Naive thymus-derived CD8-positive, alpha-beta T cell (primary cell): ENCODE data around the gene ABCB9. TPM values are rescaled to one million over a fixed set of nuclear protein-coding genes. Genes with fewer than 3 reads are reported as not detected.

ENCODE experiments used
- ATAC-seq, 2 donors: fragments of 150-1000 bp; cut with Tn5 transposase in 1 of 2; sonication (Bioruptor Pico), chemical (Tn5 transposase) in 1 of 2; 1 replicate in 1 of 2; 2 replicates in 1 of 2; pipeline ENCODE4 v1.10.0; 2021; ENCODE audit warnings: mild to moderate bottlenecking in 2 of 2, moderate library complexity in 2 of 2
- POLR2A ChIA-PET: fragments of 350-600 bp; sonication (Branson Sonifier 250); formaldehyde crosslinking; loops from one replicate; lab custom pipeline; 2021; ENCODE audit warnings: antibody characterized with exemption; lab: Charles Lee
- DNase-seq, 10 donors: peaks; one replicate each; pipeline versions ENCODE4 v3.0.0 to v3.0.0-alpha.2; 2020 to 2022
- H3K27ac Mint-ChIP-seq, 10 donors: one replicate each; pipeline ENCODE4 v1.8.0; 2020 to 2022; ENCODE audit warnings: mild to moderate bottlenecking in 10 of 10, mixed read lengths in 10 of 10, moderate library complexity in 4 of 10, inconsistent platforms in 1 of 10
- H3K27me3 Mint-ChIP-seq, 5 donors: one replicate each; pipeline ENCODE4 v1.8.0; 2021 to 2022; ENCODE audit warnings: mixed read lengths in 5 of 5
- H3K36me3 Mint-ChIP-seq, 3 donors: one replicate each; pipeline ENCODE4 v1.8.0; 2020 to 2022; ENCODE audit warnings: mixed read lengths in 3 of 3, mild to moderate bottlenecking in 2 of 3, inconsistent platforms in 1 of 3
- H3K4me1 Mint-ChIP-seq, 4 donors: one replicate each; pipeline ENCODE4 v1.8.0; 2021 to 2022; ENCODE audit warnings: mixed read lengths in 4 of 4
- H3K4me3 Mint-ChIP-seq, 10 donors: one replicate each; pipeline ENCODE4 v1.8.0; 2020 to 2022; ENCODE audit warnings: mild to moderate bottlenecking in 10 of 10, mixed read lengths in 10 of 10, moderate library complexity in 6 of 10, inconsistent platforms in 1 of 10
- H3K9me3 Mint-ChIP-seq, 9 donors: one replicate each; pipeline ENCODE4 v1.8.0; 2020 to 2022; ENCODE audit warnings: mixed read lengths in 9 of 9, mild to moderate bottlenecking in 3 of 9, inconsistent platforms in 1 of 9, moderate library complexity in 1 of 9
- polyA plus RNA-seq, 3 donors: library from polyadenylated mRNA; unstranded; fragments of 300-500 nt; fragmentation: Illumina TruSeq; gene quantifications; one replicate each; pipeline ENCODE4 v1.2.3, GENCODE V29; 2021
- total RNA-seq, 8 experiments: library from RNA in 2 of 8; stranded (reverse) in 2 of 8; gene quantifications; one replicate each; pipeline ENCODE4 v1.2.3 and lab custom pipeline; 2021 to 2026

Gene ABCB9
- total and polyA plus RNA-seq, 5 experiments from 2014 or later = 0.45 to 7.0 (median 1.4) TPM

DNA sequence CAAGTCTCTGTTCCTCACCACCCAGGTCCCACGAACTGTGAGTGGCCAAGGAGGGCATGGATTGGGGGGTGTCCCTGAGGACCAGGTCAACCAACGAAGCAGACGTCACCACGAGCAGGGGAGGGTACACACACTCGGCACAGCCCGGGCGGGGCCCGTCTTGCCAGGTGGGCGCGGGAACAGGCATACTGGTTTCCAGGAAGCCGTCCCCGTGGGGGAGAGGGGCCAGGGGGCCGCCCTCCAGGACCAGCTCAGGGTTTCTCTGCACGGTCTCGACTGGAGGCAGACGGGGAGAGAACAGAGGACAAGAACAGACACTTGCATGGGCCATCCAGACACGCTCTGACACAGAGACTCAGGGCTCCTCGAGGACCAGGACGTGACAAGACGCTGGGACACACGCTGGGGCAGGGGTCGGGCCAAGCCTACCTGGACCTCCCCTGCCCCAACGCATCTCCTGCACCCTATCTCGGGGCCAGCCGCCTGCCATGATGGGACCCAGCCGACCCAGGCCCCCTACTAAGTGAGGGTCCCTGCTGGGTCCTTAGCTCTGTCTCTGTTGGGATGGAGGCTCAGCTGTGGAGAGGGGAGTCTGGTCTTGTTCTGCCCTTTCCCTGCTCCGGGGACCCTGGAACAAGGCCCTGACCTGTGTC, 25.5 kb upstream of the ABCB9 start:
- H3K27ac Mint-ChIP-seq = peak overlapping the region in 2 of 10 donors; percentile 29 to 51
- ATAC-seq (no peak), DNase-seq (peak in 1 of 10 donors; percentile 58)
- peaks cover 0 to 5% (median 3%) of the 10 kb centered on the region in 3 donors for H3K36me3 Mint-ChIP-seq
- no peak overlapping the region for H3K4me3 Mint-ChIP-seq
- H3K4me1 Mint-ChIP-seq = no peaks in the 10 kb centered on the region
- no peaks in the 10 kb centered on the region for H3K27me3 Mint-ChIP-seq
- H3K9me3 Mint-ChIP-seq = no peaks in the 10 kb centered on the region
- POLR2A ChIA-PET = interaction anchor here (0.9 kb wide), 1 partner anchor 159 kb away, joined by 6 read pairs; the partner anchor contains the start of gene PITPNM2

DNA sequence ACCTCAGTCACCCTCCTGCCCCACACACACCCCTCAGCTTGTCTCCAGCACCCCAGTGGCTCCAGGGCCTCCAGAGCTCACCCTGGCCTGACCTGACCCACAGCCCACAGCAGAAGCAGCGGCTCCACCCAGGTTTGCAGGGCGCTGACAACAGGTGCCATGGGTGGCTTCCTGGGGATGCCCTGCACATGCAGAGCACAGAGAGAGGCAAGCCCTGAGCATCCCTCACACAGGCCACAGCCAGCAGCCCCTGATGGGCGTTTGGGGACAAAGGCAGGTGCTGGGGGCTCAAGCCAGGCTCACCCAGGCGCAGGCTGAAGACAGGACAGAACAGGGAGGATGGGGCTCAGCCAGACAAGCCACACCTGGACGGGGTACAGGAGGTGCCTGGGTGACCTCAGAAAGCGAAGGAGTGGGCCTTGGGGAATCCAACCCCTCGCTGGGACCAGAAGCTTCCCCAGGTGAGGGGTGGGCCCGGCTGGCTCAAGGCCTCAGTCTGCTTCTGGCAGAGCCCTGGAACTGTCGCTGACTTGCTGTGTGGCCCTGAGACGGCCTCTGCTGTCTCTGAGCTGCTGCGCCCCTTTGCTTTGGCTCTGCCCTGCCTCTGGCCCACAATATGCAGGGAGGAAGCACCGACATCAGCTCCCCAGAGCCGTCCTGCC, 24.8 kb upstream of the ABCB9 start:
- no peak overlapping the region for H3K4me3 Mint-ChIP-seq
- no peaks in the 10 kb centered on the region for H3K27me3 Mint-ChIP-seq
- peak overlapping the region in 2 of 10 donors; percentile 51 to 52 for H3K27ac Mint-ChIP-seq
- H3K4me1 Mint-ChIP-seq = no peaks in the 10 kb centered on the region
- ATAC-seq = no peak
- POLR2A ChIA-PET = no interaction called here
- peaks cover 0 to 5% (median 5%) of the 10 kb centered on the region in 3 donors for H3K36me3 Mint-ChIP-seq
- peak in 1 of 10 donors; percentile 19 for DNase-seq
- no peaks in the 10 kb centered on the region for H3K9me3 Mint-ChIP-seq

DNA sequence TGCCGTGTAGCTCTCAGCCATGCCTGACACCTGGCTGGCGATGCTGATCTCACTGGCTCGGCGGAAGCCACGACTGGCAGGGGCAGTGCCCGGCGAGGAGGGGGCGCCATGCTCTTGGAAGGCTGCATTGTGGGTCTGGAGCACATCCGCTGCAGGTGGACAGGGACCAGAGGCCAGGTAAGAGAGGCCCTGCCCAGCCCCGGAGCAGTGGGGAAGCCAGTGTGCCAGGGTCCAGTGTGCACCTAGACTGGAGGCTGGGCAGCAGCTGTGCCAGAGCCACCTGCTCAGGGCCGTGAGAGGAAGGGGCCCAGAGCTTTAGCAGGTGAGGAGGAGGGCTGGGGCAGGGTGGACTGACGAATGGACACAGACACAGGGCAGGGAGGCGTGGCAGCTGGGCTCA, 24.3 kb upstream of the ABCB9 start:
- no peaks in the 10 kb centered on the region for H3K4me1 Mint-ChIP-seq
- H3K27me3 Mint-ChIP-seq = no peaks in the 10 kb centered on the region
- DNase-seq (no peak), ATAC-seq (no peak)
- H3K36me3 Mint-ChIP-seq = peaks cover 0 to 5% (median 5%) of the 10 kb centered on the region in 3 donors
- H3K27ac Mint-ChIP-seq = no peak overlapping the region
- POLR2A ChIA-PET = interaction anchor here (0.9 kb wide), 1 partner anchor 9 kb away, joined by 3 read pairs; no protein-coding TSS in a partner anchor
- no peak overlapping the region for H3K4me3 Mint-ChIP-seq
- no peaks in the 10 kb centered on the region for H3K9me3 Mint-ChIP-seq

DNA sequence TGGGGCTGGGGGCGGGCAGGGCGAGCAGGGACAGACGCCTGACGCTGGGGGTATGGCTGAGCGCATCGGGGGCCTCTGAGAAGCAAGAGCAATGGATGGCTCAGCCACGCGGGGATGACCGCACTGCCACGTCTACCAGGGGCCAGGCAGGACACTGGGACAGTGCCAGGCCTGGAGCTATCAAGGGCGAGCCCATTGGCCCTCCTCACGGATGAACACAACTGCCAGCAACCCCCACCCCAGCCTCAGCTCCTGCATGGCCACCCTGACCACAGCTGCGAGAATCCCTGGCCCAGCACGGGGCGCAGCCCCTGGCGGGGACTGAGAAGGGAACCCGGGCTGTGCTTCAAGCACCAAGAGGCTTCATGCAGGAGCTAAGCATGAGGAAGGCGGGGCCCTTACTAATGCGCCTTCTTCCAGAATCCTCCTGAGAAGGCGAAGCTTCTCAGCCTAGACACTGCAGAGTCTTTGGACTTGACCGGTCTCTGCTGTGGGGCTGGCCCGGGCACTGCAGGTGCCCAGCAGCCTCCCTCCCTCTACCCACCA, 23.7 kb upstream of the ABCB9 start:
- H3K9me3 Mint-ChIP-seq = no peaks in the 10 kb centered on the region
- peaks cover 2 to 6% (median 5%) of the 10 kb centered on the region in 4 donors for H3K4me1 Mint-ChIP-seq
- H3K27ac Mint-ChIP-seq = peak overlapping the region in 1 of 10 donors; percentile 18
- ATAC-seq (no peak), DNase-seq (no peak)
- H3K4me3 Mint-ChIP-seq = no peak overlapping the region
- POLR2A ChIA-PET = interaction anchor here (0.9 to 1.3 kb wide), 2 partner anchors 8 to 10 kb away, joined by 3 to 7 read pairs; partner anchors contain the start of gene ARL6IP4
- peaks cover 0 to 8% (median 6%) of the 10 kb centered on the region in 3 donors for H3K36me3 Mint-ChIP-seq
- H3K27me3 Mint-ChIP-seq = no peaks in the 10 kb centered on the region

DNA sequence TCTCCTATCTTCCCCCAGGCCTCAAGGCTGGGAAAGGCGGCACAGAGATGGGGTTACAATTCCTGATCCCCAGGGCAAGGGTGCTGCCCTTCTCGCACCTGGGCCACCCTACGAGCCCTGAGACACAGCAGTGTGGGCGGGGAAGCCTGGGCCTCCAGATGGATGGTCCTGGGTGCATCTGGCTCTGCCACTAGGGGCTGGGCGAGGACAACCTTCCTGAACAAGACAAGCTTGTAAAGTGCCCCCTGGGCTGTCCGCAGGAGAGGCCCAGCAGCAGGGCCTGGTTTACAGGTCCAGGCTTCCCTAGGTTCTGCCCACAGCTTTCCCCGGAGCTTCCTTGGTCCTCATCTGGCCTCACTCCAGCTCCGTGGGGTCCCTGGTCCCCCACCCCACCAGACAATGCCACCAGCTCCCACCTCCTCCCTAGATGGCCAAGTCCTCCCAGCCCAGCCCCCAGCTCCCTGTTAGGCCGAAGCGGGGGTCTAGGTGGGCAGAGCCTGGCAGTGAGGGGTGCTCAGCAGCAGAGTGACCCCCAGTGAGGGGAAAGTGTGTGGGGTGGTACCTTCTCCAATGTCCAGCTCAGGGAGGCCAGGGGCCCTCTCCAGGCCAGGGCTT, 23.1 kb upstream of the ABCB9 start:
- Mint-ChIP-seq H3K27me3 (no peaks in the 10 kb centered on the region), H3K4me1 (peaks cover 6 to 12% (median 11%) of the 10 kb centered on the region in 4 donors), H3K9me3 (no peaks in the 10 kb centered on the region), H3K36me3 (peaks cover 0 to 9% (median 7%) of the 10 kb centered on the region in 3 donors), H3K4me3 (no peak overlapping the region), H3K27ac (no peak overlapping the region)
- DNase-seq = no peak
- no peak for ATAC-seq
- POLR2A ChIA-PET = interaction anchor here (0.9 to 1.3 kb wide), 2 partner anchors 8 to 9 kb away, joined by 3 to 7 read pairs; partner anchors contain the start of gene ARL6IP4

DNA sequence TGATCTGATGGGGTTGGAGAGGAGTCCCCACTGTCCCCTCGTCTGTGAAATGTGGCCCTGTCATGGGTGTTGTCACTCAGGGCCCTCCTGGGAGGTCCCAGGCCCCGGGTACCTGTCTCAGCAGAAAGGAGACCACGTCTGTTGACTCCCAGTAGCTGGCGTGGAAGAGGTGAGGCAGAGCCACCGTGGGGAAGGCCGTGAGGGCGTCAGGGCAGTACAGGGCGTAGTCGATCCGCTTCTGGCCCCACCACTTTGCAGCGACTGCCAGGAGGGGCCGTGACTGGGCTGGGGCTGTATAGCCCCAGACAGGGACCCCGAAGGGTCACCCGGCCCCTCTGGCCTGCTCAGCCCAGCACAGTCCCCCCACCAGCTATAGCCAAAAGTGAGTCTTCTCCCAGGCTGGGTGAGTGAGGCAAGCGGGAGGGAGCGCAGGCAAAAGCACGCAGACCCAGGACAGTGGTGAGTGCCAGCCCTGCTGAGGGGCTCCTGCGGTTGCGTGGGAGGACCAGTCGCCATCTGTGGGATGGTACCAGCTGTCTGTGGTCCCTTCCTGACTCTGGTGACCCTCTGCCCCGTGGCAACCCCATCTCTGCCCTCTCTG, 22.4 kb upstream of the ABCB9 start:
- Mint-ChIP-seq H3K27me3 (no peaks in the 10 kb centered on the region), H3K36me3 (peaks cover 0 to 12% (median 7%) of the 10 kb centered on the region in 3 donors), H3K4me3 (no peak overlapping the region), H3K9me3 (no peaks in the 10 kb centered on the region), H3K27ac (no peak overlapping the region), H3K4me1 (peaks cover 6 to 18% (median 17%) of the 10 kb centered on the region in 4 donors)
- DNase-seq = no peak
- ATAC-seq = no peak
- POLR2A ChIA-PET = interaction anchor here (1.3 kb wide), 1 partner anchor 9 kb away, joined by 7 read pairs; the partner anchor contains the start of gene ARL6IP4

DNA sequence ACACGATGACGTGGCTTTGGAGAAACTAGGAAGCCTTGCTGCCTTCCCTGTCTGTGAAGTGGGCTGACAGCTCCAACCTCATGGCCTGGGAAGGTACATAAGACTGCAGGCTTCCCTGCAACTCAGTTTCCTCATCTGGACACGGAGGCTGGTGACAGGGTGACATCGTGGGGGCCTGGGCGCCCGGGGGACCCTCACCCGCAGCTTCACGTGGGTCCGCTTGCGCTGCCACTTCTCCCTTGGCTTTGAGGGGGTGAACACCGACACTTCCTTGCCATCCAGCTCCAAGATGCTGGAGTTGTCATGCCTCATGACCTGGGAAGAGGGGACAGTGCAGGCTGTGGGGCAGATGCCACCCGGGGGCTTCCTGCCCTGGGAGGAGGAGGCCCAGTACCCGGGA, 21.8 kb upstream of the ABCB9 start:
- ATAC-seq (no peak), DNase-seq (no peak)
- Mint-ChIP-seq H3K4me1 (peaks cover 11 to 24% (median 24%) of the 10 kb centered on the region in 4 donors), H3K36me3 (peaks cover 0 to 16% (median 7%) of the 10 kb centered on the region in 3 donors), H3K9me3 (no peaks in the 10 kb centered on the region), H3K27ac (peak overlapping the region in 1 of 10 donors; percentile 15), H3K27me3 (no peaks in the 10 kb centered on the region), H3K4me3 (no peak overlapping the region)
- POLR2A ChIA-PET = interaction anchor here (1.0 kb wide), 1 partner anchor 10 kb away, joined by 3 read pairs; no protein-coding TSS in a partner anchor

DNA sequence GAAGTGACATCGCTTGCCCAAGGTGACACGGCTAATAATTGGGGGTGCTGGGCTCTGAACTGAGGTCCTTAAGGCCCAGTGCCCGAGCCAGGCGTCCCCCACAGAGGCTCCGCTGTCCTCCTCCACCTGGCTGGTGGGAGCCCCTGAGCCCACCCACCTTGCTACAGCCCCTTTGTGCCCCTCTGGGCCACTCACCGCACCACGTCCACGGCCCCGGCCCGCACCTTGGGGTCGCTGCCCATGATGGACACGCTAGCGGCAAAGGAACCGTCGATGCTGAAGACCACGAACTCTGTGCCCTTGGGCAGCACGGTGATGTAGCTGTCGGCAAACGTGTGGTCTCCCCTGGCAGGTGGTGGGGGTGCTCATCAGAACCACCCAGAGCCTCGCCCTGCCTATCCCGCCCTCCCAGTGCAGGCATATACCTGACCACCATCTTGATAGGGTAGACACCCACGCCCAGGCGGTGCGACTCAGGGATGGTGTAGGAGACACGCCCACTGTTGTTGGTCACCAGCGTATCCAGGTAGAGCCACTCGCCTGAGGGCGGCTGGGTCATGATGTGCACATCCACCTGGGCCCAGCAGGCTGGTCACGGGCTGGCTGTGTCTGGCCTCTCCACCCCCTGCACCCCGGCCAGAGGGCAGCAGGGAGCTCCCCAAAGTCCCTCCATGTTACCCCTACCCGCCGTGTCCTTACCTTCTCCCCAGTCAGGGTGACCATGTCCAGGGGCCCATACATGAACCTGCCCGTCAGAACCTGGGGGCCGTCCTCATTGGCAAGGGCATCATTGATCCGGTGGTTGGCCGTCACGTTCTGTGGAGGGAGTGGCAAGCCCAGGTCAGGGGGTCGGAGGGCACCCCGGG, 21.1 kb upstream of the ABCB9 start:
- Mint-ChIP-seq H3K4me1 (peaks cover 14 to 31% (median 30%) of the 10 kb centered on the region in 4 donors), H3K27ac (peak overlapping the region in 1 of 10 donors; percentile 24), H3K9me3 (no peaks in the 10 kb centered on the region), H3K27me3 (no peaks in the 10 kb centered on the region), H3K4me3 (no peak overlapping the region), H3K36me3 (peaks cover 0 to 19% (median 7%) of the 10 kb centered on the region in 3 donors)
- POLR2A ChIA-PET = interaction anchor here (1.0 kb wide), 1 partner anchor 10 kb away, joined by 3 read pairs; no protein-coding TSS in a partner anchor
- no peak for ATAC-seq
- DNase-seq = no peak

DNA sequence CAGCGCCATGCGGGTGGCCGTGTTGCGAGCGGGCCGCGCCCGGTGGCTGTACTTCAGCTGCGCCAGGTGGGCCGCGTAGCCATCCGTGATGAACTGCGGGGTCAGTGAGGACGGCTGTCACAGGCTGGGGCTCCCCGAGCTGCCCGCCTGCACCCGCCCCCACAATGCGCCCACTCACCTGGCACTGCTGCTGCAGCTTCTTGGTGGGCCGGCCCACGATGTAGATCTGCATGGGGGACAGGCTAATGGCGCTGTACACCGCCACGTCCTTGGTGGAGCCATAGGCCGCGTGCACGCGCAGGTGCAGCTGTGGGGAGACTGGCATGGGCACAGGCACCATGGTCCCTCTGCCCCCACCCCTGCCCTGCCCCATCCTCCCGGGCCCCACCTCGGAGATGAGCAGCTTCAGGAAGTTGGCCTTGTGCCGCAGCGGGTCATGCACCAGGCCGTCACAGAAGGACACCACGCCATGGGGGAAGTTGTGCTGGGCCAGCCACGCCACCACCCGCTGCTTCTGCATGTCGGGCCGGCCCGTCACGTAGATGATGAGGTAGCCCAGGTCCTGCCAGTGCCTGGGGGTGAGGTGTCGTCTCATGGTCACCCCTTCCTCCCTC, 20.1 kb upstream of the ABCB9 start:
- Mint-ChIP-seq H3K27me3 (no peaks in the 10 kb centered on the region), H3K4me3 (no peak overlapping the region), H3K9me3 (no peaks in the 10 kb centered on the region), H3K36me3 (peaks cover 0 to 22% (median 7%) of the 10 kb centered on the region in 3 donors), H3K27ac (no peak overlapping the region), H3K4me1 (peaks cover 16 to 41% (median 39%) of the 10 kb centered on the region in 4 donors)
- POLR2A ChIA-PET = interaction anchor here (0.5 kb wide), 1 partner anchor 484 kb away, joined by 4 read pairs; no protein-coding TSS in a partner anchor
- ATAC-seq (no peak), DNase-seq (no peak)

DNA sequence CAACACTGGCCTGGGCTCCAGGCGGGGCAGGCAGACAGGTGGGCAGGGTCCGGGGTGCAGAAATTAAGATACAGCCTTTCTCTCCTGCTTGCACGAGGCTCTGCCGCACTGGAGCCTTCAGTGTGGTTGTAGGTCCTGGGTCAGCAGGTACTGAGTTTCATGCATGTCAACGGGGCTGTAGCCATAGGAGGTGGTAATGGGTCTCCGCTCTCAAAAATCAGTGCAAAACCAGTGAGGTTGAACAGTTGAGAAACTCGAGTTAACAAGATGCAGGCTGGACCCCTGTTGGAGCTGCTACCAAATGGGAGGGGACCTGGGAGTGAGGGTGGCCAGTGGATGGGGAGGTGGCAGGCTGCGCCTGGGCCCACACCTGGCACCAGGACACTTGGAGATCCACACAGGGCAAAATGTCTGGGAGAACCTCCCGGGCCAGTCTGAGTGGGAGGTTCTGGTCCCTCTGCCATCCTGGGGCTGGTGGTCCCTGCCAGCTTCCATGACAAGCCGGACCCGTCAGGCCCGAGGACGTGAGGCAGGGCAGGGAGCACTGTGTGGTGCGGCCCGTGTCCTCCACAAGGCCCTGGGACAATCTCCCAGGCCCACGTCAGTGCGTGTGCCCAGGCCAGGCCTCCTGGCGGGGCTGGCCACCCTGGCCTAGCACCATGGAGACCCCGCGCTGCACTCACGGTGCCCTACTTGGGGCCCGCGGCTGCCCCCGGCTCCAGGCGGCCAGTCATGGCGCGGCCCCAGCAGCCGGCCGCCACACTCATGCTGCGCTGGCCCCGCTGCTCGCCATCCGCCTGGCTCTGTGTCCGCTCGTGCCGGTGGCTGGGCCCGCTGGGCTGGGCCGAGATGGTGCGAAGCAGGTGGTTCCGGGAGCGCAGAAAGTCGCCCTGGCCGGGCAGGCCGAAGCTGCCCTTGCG, 19.3 kb upstream of the ABCB9 start:
- POLR2A ChIA-PET = interaction anchor here (1.5 to 3.6 kb wide), 2 partner anchors 9 to 11 kb away, joined by 4 to 17 read pairs; partner anchors contain the start of gene OGFOD2
- no peaks in the 10 kb centered on the region for H3K27me3 Mint-ChIP-seq
- H3K27ac Mint-ChIP-seq = peak overlapping the region in 7 of 10 donors; percentile 3 to 92 (median 63)
- H3K4me3 Mint-ChIP-seq = no peak overlapping the region
- DNase-seq (no peak), ATAC-seq (no peak)
- H3K36me3 Mint-ChIP-seq = peaks cover 0 to 22% (median 7%) of the 10 kb centered on the region in 3 donors
- peaks cover 18 to 46% (median 44%) of the 10 kb centered on the region in 4 donors for H3K4me1 Mint-ChIP-seq
- H3K9me3 Mint-ChIP-seq = no peaks in the 10 kb centered on the region
